ENCODE measurements around the gene RHPN2.

Gene RHPN2
- 0 to 4.6 (median 1.3) reads per million in 9 experiments for total RNA-seq

DNA sequence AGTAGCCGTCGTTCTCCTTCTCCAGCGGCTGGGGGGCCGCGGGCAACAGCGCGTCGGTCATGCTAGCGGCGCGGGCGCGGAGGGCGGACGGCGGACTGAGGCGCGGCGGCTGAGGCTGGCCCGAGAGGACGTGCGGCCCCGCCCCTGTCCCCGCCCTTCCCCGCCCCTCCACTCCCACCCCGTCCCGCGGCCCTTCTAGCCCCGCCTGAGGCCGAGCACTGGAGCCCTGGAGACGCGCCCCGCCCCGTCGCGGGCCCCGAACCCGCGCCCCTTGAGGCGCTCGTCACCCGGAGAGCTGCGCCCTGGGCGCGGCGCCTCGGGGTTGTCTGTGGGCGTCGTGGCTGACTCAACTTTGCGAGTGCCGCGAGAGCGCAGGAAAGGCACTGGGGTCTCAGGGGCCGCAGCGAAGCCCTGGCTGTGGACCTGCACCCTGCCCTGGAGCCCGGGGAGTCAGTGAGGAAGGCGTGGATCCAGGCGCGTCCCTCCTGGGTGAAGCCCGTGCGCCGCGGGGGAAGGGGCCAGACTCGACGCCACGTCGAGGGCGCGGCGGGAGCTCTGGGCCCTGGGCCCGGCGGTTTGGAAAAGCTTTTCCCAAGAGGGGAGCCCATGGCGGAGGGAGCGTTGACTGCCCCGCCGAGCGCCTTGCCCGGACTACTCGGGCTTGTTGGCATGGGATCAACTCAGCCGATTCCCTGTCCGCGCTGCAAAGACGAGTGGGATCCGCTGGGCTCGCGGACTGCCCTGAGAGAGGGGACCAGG lies at the start of gene RHPN2:
TSS of gene RHPN2 (minus strand) at position 97 of the 759 bp plus-strand sequence. CDS start at position 61, 36 bp downstream.
- H3K4me1 Mint-ChIP-seq (ENCODE audit: low read depth in 2 of 2): peaks cover 0 to 2% of the 10 kb centered on the region in 2 donors
- peaks cover 4% of the 10 kb centered on the region for H3K36me3 Mint-ChIP-seq (ENCODE audit: insufficient read depth)

DNA sequence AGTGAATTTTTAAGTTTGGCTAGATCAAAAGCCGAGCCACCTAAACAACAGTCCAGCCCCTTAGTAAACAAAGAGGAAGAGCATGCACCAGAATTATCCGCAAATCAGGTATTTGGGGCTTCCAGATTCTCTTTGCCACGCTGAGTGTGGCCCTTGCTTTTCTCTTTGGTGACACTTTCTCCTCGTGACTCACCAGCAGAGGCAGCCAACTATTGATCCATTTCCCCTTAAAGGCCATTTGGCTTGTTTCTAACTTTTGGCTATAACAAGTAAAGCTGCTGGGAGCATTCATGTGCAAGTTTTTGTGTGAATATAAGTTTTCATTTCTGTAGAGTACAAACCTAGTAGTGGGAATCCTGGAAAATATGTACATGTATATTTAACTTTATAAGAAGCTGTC lies 49.6 kb upstream of the RHPN2 start:
- Mint-ChIP-seq H3K36me3 (ENCODE audit: insufficient read depth) (peaks cover 89% of the 10 kb centered on the region), H3K9me3 (no peaks in the 10 kb centered on the region), H3K4me1 (ENCODE audit: low read depth in 2 of 2) (no peaks in the 10 kb centered on the region), H3K4me3 (no peak overlapping the region), H3K27ac (peak overlapping the region in 1 of 2 donors; percentile 59), H3K27me3 (no peaks in the 10 kb centered on the region)
- ATAC-seq (replicated peaks): no peak
- no peak for DNase-seq

More for the DNA sequence above, at the start of gene RHPN2:
- peak; percentile 70 for ATAC-seq (replicated peaks)
- DNase-seq: peak in 1 of 3 experiments; percentile 5
- H3K27me3 Mint-ChIP-seq: peaks cover 16 to 36% of the 10 kb centered on the region in 2 donors
- H3K4me3 Mint-ChIP-seq: peak within 1 kb of the TSS; percentile 62 to 65
- no peaks in the 10 kb centered on the region for H3K9me3 Mint-ChIP-seq
- no peak within 1 kb of the TSS for H3K27ac Mint-ChIP-seq

DNA sequence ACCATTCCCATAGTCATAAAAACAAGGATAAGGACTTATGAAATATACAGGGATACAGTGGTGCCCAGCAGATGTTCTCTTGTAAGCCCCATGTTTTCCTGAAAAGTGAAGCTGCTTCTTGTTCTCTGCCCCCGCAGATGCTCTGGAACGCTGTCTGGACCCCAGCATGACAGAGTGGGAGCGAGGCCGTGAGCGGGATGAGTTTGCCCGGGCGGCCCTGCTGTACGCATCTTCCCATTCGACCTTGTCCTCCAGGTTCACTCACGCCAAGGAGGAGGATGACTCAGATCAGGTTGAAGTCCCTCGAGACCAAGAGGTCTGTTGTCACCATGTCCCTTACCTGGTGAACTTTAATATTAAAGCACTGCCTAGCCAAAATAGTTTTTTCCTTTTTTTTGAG lies 46.9 kb upstream of the RHPN2 start:
- peaks cover 81% of the 10 kb centered on the region for H3K36me3 Mint-ChIP-seq (ENCODE audit: insufficient read depth)
- H3K27ac Mint-ChIP-seq: no peak overlapping the region
- H3K9me3 Mint-ChIP-seq: no peaks in the 10 kb centered on the region
- no peaks in the 10 kb centered on the region for H3K27me3 Mint-ChIP-seq
- no peaks in the 10 kb centered on the region for H3K4me1 Mint-ChIP-seq (ENCODE audit: low read depth in 2 of 2)
- ATAC-seq (replicated peaks) (no peak), DNase-seq (no peak)
- H3K4me3 Mint-ChIP-seq: no peak overlapping the region

DNA sequence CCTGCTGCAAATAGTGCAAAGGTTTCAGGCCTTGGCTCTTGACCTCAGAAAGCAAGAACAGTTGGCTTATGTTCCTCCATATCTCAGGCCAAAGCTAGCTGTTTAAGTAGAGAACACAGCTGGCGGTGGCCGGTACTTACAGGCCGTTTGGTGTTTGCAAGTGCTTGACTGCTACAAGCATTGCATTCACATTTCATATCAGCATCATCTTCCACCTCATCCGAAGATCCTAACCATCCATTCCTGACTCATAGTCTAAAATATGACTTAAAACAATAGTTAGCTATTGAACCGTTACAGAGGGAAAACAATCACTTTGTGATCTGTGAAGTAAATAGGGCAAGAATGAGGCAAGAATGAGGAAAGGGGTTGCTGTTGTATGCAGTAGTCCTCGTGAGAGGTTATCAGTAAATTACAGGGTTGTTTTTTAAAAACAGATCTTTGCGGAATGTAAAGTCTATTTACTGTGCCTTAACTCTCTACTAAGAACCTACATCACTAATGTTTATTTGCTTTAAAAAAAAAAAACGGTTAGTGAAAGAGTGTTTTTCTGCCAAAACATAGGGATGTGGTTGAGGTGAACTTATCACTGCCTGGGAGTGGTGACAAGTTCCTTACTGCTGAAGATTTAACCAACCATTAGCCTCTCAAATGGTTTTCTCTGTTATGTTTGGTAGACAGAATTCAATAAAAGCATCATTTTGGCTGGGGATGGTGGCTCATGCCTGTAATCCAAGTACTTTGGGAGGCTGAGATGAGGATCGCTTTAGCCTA lies 45.6 kb upstream of the RHPN2 start:
- H3K4me3 Mint-ChIP-seq: no peak overlapping the region
- H3K36me3 Mint-ChIP-seq (ENCODE audit: insufficient read depth): peaks cover 74% of the 10 kb centered on the region
- no peaks in the 10 kb centered on the region for H3K9me3 Mint-ChIP-seq
- ATAC-seq (replicated peaks): no peak
- H3K4me1 Mint-ChIP-seq (ENCODE audit: low read depth in 2 of 2): no peaks in the 10 kb centered on the region
- no peak for DNase-seq
- peak overlapping the region in 1 of 2 donors; percentile 6 for H3K27ac Mint-ChIP-seq
- H3K27me3 Mint-ChIP-seq: no peaks in the 10 kb centered on the region

DNA sequence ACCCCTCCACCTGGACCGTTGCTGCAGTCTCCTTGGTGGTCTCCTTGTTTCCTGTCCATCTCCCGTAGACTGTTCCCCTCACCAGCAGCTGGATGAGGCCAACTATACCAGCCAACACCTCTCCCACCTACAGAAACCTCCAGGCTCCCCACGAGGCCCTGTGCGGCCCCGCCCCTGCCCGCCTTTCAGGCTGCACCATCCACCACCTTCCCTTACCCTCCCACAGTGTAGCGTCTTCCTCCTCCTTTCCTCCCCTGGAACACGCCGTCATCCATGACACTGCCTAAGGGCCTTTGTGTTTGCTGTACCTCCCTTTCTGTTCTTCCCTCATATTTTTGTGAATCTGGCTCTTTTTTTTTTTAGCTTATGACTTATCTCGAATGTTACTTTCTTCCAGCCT lies 43.5 kb upstream of the RHPN2 start:
- no peaks in the 10 kb centered on the region for H3K9me3 Mint-ChIP-seq
- DNase-seq (no peak), ATAC-seq (replicated peaks) (no peak)
- H3K36me3 Mint-ChIP-seq (ENCODE audit: insufficient read depth): peaks cover 69% of the 10 kb centered on the region
- H3K4me1 Mint-ChIP-seq (ENCODE audit: low read depth in 2 of 2): no peaks in the 10 kb centered on the region
- H3K27me3 Mint-ChIP-seq: no peaks in the 10 kb centered on the region
- no peak overlapping the region for H3K4me3 Mint-ChIP-seq
- H3K27ac Mint-ChIP-seq: peak overlapping the region in 1 of 2 donors; percentile 39

DNA sequence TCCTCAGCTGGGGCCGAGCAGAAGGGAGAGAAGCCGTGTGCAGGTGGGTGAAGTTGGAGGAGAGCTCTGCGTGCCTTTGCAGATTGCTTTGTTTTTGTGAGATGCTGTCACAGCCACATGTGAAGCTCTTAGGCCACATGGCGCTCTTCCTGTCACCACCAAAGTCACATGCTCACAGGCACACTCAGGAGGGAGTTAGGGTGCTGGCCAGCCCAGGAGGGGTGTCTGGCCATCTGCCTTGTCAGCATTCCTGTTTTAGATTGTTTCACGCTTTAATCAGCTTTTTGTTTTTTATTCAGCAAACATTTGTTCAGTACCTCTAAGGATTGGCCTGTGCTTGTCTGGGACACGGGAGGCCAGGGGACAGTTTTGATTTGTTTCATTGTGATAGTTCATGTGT lies 38.2 kb upstream of the RHPN2 start:
- DNase-seq: no peak
- Mint-ChIP-seq H3K27me3 (no peaks in the 10 kb centered on the region), H3K9me3 (no peaks in the 10 kb centered on the region), H3K36me3 (ENCODE audit: insufficient read depth) (peaks cover 70% of the 10 kb centered on the region), H3K27ac (peak overlapping the region in 1 of 2 donors; percentile 21), H3K4me1 (ENCODE audit: low read depth in 2 of 2) (no peaks in the 10 kb centered on the region), H3K4me3 (no peak overlapping the region)
- ATAC-seq (replicated peaks): no peak

DNA sequence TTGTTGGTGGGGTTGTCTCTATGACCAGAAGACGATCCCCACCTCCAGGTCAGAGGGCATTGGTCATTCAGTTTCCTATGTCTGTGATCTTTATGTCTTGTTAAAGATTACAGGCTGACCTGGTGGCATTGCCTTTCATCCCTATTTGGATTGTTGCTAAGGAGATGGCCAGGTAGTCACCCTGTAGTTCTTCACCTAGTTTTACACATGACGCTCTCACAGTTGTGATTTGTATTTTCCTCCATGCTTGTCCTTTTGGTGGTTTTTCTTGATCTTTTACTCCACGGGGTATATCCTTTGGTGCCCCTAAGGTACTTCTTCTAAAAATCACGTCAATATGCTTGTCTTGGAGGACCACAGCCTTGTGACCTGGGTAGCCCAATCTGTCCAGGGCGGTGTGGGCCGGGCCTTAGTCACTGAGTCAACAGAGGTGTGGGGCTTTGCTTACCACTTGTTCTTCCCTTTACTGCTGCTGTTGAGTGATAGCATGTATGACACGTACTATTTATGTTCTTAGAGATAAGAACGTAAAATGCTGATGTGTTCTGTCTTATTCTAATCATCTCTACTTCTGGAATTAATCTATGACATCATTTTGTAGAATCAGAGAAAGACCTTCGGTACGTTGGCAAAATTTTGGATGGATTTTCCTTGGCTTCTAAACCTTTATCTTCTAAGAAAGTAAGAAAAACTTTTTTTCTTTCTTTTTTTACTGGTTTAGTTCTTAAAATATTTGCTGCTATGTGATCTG lies 36.4 kb upstream of the RHPN2 start:
- no peaks in the 10 kb centered on the region for H3K9me3 Mint-ChIP-seq
- H3K36me3 Mint-ChIP-seq (ENCODE audit: insufficient read depth): peaks cover 76% of the 10 kb centered on the region
- H3K27ac Mint-ChIP-seq: no peak overlapping the region
- ATAC-seq (replicated peaks) (no peak), DNase-seq (no peak)
- H3K4me3 Mint-ChIP-seq: no peak overlapping the region
- H3K27me3 Mint-ChIP-seq: no peaks in the 10 kb centered on the region
- peaks cover 2 to 4% of the 10 kb centered on the region in 2 donors for H3K4me1 Mint-ChIP-seq (ENCODE audit: low read depth in 2 of 2)

DNA sequence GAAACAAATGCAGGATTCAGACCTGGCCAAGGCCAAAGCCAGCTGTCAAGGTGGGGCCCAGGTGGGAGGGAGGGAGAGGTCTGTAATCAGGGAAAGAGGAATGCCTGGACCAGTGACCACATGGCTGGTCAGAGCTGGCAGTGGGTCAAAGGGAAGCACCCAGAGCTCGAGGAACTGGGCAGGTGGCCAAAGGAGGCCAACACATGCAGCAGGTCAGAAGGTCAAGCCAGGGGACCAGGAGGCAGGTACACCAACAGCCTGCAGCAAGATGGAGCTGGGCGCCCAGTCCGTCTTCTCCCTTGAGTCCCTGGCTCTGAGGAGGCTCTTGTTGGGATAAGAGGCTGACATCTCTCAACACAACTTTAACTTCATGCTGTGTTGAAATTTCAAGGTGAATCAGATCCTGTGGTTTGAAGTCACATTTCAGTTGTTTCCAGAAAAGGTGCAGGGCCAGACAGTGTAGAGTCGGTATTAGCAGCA lies 33.4 kb upstream of the RHPN2 start:
- no peaks in the 10 kb centered on the region for H3K27me3 Mint-ChIP-seq
- peaks cover 89% of the 10 kb centered on the region for H3K36me3 Mint-ChIP-seq (ENCODE audit: insufficient read depth)
- no peaks in the 10 kb centered on the region for H3K9me3 Mint-ChIP-seq
- peaks cover 2 to 4% of the 10 kb centered on the region in 2 donors for H3K4me1 Mint-ChIP-seq (ENCODE audit: low read depth in 2 of 2)
- H3K4me3 Mint-ChIP-seq: no peak overlapping the region
- ATAC-seq (replicated peaks) (no peak), DNase-seq (no peak)
- peak overlapping the region in 1 of 2 donors; percentile 47 for H3K27ac Mint-ChIP-seq

DNA sequence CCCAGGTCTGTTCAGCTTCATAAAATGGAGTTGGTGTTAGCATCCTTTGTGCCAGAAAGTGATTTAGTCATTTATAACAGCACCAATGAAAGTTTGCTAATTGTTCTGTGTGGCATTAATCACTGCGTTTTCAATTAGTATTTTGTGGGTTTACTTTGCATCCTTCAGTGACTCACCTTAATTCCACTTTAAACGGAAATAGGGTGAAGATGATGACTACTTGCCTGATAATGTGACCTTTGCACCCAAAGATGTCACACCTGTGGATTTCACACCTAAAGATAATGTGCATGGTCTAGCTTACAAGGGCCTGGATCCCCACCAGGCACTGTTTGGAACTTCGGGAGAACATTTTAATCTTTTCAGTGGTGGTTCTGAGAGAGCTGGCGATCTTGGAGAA lies 31.3 kb upstream of the RHPN2 start:
- Mint-ChIP-seq H3K27ac (no peak overlapping the region), H3K4me3 (no peak overlapping the region), H3K27me3 (no peaks in the 10 kb centered on the region), H3K9me3 (no peaks in the 10 kb centered on the region), H3K36me3 (ENCODE audit: insufficient read depth) (peaks cover 86% of the 10 kb centered on the region), H3K4me1 (ENCODE audit: low read depth in 2 of 2) (peaks cover 2 to 4% of the 10 kb centered on the region in 2 donors)
- ATAC-seq (replicated peaks) (no peak), DNase-seq (no peak)

DNA sequence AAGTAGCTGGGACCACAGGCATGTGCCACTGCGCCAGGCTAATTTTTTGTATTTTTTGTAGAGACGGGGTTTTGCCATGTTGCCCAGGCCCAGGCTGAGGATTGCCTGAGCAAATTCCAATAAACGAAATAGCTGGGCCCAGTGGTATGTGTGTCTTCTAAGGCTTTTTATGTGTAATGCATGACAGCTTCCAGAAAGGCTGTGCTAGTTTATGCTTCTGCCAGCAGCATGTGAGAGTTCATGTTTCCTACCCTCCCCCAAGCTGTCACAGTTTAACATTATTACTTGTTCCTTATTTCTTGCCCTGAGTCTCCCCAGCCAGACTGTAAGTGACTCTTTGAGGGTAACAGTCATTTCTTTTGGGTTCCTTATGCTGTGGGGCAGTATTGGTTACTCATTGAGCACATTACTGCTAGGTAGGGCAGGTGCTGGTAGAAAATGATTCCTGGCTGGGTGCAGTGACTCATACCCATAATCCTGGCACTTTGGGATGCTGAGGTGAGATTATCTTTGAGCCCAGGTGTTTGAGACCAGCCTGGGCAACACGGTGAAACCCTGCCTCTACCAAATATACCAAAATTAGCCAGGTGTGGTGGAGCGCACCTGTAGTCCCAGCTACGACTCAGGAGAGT lies 29.9 kb upstream of the RHPN2 start:
- no peak for DNase-seq
- Mint-ChIP-seq H3K36me3 (ENCODE audit: insufficient read depth) (peaks cover 89% of the 10 kb centered on the region), H3K4me1 (ENCODE audit: low read depth in 2 of 2) (peaks cover 2 to 4% of the 10 kb centered on the region in 2 donors), H3K27ac (no peak overlapping the region), H3K27me3 (no peaks in the 10 kb centered on the region), H3K4me3 (no peak overlapping the region), H3K9me3 (no peaks in the 10 kb centered on the region)
- no peak for ATAC-seq (replicated peaks)

DNA sequence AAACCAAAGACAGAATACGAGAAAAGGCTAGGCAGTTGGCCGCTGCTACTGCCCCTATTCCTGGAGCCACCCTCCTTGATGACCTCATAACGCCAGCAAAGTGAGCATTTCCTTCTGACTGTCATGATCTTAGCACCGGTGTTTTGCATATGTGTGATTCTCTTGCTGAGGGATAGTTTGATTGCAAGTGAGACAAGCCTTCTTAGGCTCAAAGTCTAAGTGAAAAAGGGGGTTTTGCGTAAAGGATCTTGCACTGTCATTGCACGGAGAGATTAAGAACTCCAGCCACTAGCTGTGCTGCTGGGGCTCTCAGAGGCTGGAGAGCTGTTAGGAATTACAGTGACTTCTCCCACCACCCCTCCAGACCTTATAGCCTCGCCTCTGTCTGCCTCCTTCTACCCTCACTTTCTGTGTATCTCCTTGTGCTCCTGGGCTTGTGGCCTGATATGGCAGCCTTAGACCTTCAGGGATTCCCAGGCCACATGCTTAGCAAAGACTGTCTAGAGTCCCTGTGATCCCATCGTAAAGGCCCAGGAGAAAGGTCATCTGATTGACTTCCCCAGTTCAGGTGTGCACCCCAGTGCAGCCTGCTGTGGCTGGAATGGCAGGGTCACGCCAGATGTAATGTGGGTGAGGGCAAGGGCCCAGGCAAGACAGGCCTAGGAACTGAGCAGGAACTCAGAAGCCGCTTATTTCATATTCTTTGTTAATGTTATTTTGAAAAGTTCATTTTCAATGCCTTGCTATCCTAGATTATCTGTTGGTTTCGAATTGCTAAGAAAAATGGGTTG lies 28.9 kb upstream of the RHPN2 start:
- no peak for DNase-seq
- no peaks in the 10 kb centered on the region for H3K27me3 Mint-ChIP-seq
- H3K4me1 Mint-ChIP-seq (ENCODE audit: low read depth in 2 of 2): peaks cover 2 to 4% of the 10 kb centered on the region in 2 donors
- no peak overlapping the region for H3K27ac Mint-ChIP-seq
- ATAC-seq (replicated peaks): no peak
- H3K36me3 Mint-ChIP-seq (ENCODE audit: insufficient read depth): peaks cover 90% of the 10 kb centered on the region
- no peaks in the 10 kb centered on the region for H3K9me3 Mint-ChIP-seq
- no peak overlapping the region for H3K4me3 Mint-ChIP-seq

DNA sequence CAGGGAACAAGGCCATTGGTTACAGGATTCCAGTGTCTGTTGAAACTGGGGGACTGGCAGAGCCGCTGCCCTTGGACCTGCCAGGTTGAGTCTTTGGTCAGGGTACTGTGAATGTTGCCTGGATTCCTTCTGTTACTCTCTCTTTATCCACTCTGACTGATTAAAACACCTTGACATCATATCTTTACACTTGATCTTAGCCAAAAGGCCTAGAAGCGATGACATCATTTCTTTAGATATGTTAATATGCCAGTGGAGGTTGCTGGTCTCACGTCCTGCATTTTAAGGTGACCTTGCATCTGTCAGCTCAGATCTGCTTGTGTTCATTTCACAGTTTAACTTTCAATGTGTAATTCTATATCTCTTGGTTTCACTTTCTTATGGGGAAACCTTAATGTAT lies 25.5 kb upstream of the RHPN2 start:
- no peak overlapping the region for H3K4me3 Mint-ChIP-seq
- ATAC-seq (replicated peaks): no peak

More for the DNA sequence above, 25.5 kb upstream of the RHPN2 start:
- H3K27me3 Mint-ChIP-seq: no peaks in the 10 kb centered on the region
- peaks cover 65% of the 10 kb centered on the region for H3K36me3 Mint-ChIP-seq (ENCODE audit: insufficient read depth)
- no peaks in the 10 kb centered on the region for H3K9me3 Mint-ChIP-seq
- H3K4me1 Mint-ChIP-seq (ENCODE audit: low read depth in 2 of 2): no peaks in the 10 kb centered on the region
- DNase-seq: no peak
- no peak overlapping the region for H3K27ac Mint-ChIP-seq

Measured in effector memory CD8-positive, alpha-beta T cell (primary cell).